ENCODE results near the gene CCT5. TPM values are rescaled to one million over a fixed set of nuclear protein-coding genes. Genes with fewer than 3 reads are reported as not detected.
"Not testable (repeated sequence)": the region's sequence is repeated elsewhere in the genome, so short reads cannot be mapped to it uniquely, and the experiment has no call there.

The CCT5 gene
- total RNA-seq, 2 experiments from 2014 or later: 224 to 241 TPM

DNA sequence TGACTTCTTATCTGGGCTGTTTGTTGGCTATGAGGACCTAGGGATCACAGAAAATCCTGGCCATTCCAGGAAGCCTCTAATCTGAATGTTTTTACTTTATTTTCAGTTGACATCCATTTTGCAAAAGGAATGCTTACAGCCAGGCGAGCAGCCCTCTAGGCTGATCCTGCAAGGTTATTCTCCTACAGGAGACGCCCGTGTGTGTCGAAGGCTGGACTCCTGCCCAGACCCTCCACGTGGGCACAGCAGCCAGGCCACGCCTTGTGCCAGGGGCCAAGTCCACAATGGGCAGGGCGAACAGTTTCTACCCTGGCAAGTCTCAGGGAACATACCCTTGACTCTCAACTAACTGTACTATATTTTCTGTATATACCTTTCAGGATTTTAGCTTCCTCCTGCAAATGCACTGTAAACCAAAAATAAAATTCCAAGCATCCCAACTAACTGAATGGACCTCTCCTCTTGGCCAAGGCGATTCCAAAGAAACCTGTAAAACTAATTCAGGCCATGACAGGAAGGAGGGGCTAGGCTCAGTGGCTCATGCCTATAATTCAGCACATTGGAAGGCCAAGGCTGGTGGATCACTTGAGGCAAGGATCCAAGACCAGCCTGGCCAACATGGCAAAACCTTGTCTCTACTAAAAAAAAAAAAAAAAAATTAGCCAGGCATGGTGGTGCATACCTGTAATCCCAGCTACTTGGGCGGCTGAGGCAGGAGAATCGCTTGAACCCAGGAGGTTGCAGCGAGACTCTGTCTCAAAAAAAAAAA is 51.9 kb downstream of the CCT5 start:
- Mint-ChIP-seq H3K27ac (no peak overlapping the region), H3K9me3 (no peaks in the 10 kb centered on the region), H3K36me3 (ENCODE audit: low read depth) (no peaks in the 10 kb centered on the region), H3K27me3 (peaks cover 26% of the 10 kb centered on the region), H3K4me3 (no peak overlapping the region), H3K4me1 (no peaks in the 10 kb centered on the region)
- no peak for DNase-seq
- POLR2A ChIA-PET: no interaction called here
- CTCF ChIA-PET: interaction anchor here (0.6 to 0.9 kb wide), 2 partner anchors 24 to 120 kb away, joined by 3 to 4 read pairs; no protein-coding TSS in a partner anchor

DNA sequence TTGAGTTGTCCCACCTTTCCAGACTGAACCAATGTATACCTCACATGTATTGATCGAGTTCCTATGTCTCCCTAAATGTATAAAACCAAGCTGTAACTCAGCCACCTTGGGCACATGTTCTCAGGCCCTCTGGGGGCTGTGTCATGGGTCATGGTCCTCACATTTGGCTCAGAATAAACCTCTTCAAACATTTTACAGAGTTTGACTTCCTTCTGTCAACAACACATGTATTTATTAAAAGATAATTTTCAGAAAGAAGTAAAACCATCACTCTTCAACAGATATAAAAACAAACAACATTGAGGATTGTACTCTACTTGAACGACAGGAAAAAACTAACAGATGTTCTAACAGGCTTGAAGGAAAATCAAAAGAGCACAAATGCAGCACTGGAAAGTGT is 53.1 kb downstream of the CCT5 start:
- no peak overlapping the region for H3K4me3 Mint-ChIP-seq

DNA sequence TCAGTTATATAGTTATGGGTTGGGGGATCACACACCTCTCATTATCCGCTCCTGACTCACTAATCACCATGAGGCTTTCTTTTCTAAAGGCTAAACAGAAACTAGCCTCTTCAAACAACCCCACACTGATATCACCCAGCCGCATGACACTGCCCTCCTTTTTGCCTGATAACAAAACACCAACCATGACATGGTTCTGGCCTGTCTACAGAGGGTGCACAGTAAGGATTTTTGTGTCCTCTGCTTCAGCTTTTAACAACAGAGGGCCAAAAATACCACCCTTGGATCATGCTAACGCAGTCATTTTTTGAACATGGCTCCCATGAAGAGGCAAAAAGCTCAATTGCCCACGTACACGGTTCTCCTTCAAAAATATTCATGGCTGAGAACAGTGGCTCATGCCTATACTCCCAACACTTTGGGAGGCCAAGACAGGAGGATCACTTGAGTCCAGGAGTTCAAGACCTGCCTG is 53.7 kb downstream of the CCT5 start:
- Mint-ChIP-seq H3K9me3 (no peaks in the 10 kb centered on the region), H3K36me3 (ENCODE audit: low read depth) (no peaks in the 10 kb centered on the region), H3K4me1 (peaks cover 6% of the 10 kb centered on the region), H3K27me3 (peaks cover 35% of the 10 kb centered on the region), H3K4me3 (no peak overlapping the region), H3K27ac (no peak overlapping the region)
- no peak for DNase-seq
- POLR2A ChIA-PET: no interaction called here
- CTCF ChIA-PET: interaction anchor here (0.9 to 1.6 kb wide), 3 partner anchors 20 to 53 kb away, joined by 3 to 5 read pairs (median 5); no protein-coding TSS in a partner anchor

More for the DNA sequence above, 53.1 kb downstream of the CCT5 start:
- no peak for DNase-seq
- Mint-ChIP-seq H3K27me3 (peaks cover 33% of the 10 kb centered on the region), H3K36me3 (ENCODE audit: low read depth) (no peaks in the 10 kb centered on the region), H3K9me3 (no peaks in the 10 kb centered on the region), H3K4me1 (peaks cover 6% of the 10 kb centered on the region), H3K27ac (no peak overlapping the region)
- ChIA-PET POLR2A (no interaction called here), CTCF (interaction anchor here (0.9 to 1.6 kb wide), 3 partner anchors 19 to 53 kb away, joined by 4 to 5 read pairs (median 5); no protein-coding TSS in a partner anchor)

DNA sequence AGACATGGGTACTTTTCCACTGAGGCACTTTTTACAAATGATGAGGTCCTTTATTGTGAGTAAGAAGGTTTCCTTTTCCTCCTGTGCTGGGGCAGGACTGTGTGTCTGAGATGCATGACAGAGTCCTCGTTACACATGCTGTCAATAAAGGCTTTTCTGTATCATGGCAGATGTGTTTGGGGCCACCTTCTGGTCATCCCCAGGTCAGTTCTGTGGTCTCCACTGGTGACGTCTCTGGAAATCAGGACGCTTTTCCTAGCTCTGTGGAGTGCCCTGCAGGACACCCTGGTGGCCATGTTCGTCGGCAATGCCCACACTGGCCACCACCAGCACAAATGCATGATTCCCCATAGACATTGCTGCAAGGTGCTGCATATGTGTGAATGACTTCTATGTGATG is 54.9 kb downstream of the CCT5 start:
- Mint-ChIP-seq H3K27me3 (peaks cover 38% of the 10 kb centered on the region), H3K27ac (no peak overlapping the region), H3K9me3 (no peaks in the 10 kb centered on the region), H3K4me3 (no peak overlapping the region), H3K36me3 (ENCODE audit: low read depth) (no peaks in the 10 kb centered on the region), H3K4me1 (peaks cover 6% of the 10 kb centered on the region)
- ChIA-PET POLR2A (no interaction called here), CTCF (interaction anchor here (1.3 to 1.5 kb wide), 2 partner anchors 9 to 63 kb away, joined by 3 read pairs; no protein-coding TSS in a partner anchor)
- DNase-seq: no peak

DNA sequence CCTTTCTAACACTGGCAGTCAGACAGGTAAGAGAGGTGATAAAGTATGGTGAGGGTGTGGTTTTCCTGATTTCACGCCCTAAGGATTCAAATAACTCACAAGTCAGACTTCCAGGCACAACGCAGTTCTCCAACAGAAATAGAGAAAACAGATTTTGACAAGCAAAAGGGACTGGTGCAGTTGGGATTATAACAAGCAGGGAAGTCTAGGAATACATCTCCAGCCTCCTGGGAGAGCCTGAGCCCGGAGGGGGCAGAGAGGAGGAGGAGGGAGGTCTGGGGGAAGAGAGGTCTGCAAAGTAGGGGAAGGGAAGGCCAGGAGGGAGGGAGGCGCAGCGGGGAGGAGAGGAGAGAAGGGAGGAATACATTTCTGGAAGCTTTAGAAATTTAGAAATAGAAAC is 56.0 kb downstream of the CCT5 start:
- H3K36me3 Mint-ChIP-seq (ENCODE audit: low read depth): no peaks in the 10 kb centered on the region
- DNase-seq: no peak
- peaks cover 6% of the 10 kb centered on the region for H3K4me1 Mint-ChIP-seq
- H3K9me3 Mint-ChIP-seq: no peaks in the 10 kb centered on the region
- H3K27me3 Mint-ChIP-seq: peaks cover 41% of the 10 kb centered on the region
- CTCF ChIA-PET: no interaction called here
- no peak overlapping the region for H3K27ac Mint-ChIP-seq
- POLR2A ChIA-PET: no interaction called here
- H3K4me3 Mint-ChIP-seq: no peak overlapping the region

DNA sequence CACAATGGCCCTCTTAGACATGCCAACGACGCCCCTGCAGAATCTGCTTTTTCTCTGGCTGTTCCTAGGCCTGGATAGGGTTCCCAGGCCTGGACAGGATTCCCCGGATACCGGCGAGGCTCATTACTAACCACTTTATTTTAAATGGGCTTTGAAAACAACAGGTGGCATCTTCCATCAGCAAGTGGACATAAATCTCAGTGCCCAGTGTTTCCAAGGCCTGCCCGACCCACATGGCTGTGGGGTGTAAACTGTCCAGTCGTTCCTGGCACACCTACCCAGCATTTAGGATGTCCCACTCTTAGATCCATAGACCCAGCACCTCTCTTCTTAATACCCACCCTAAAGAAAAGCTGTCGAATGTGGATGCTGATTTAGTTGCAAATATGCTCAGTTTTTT is 56.7 kb downstream of the CCT5 start:
- no peak for DNase-seq
- Mint-ChIP-seq H3K36me3 (ENCODE audit: low read depth) (no peaks in the 10 kb centered on the region), H3K27me3 (peaks cover 41% of the 10 kb centered on the region), H3K4me3 (no peak overlapping the region), H3K4me1 (peaks cover 6% of the 10 kb centered on the region), H3K27ac (no peak overlapping the region), H3K9me3 (no peaks in the 10 kb centered on the region)
- ChIA-PET POLR2A (no interaction called here), CTCF (no interaction called here)

DNA sequence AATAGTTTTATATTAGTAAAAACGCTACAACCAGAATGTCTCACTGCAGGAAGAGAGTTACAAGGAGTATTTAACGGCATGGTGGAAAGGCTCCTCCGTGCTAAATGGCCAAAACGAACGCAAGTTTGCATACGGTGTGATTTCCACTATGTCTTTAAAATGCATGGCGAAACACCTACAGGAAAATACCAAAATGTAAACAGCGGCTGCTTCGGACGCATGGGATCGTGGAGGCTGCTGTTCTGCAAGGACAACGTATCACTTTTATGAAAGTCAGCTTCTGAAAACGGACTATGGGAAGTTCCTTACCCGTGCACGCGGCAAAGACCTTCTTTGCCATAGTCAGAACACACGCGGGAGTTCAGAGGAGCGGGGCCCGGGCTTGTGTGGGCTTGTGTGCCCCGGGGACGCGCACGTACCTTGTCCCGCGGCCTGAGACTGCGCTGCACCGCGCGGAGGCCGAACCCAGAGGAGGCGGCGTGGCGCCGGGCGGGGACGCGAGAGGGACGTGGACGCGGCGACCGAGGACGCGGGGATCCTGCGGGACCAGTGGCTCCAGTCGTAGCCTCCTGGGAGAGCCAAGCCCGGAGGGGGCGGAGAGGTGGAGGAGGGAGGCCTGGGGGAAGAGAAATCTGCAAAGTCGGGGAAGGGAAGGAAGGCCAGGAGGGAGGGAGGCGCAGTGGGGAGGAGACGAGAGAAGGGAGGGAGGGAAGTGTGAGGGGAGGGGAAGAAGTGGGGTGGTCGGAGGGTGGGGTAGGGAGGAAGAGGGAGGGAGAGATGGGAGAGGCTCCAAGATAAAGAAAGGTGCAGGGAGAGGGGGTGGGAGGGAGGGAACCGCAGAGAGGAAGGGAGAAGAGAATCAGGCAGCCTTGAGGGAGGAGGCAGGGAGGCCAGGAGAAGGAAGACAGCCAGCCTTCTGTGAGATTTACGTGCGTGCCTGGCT is 57.4 kb downstream of the CCT5 start, which contains the start of gene CMBL:
Gene CMBL (minus strand): TSS at position 697 of the 943 bp plus-strand sequence. CDS start 17,140 bp downstream, outside the sequence.
- Mint-ChIP-seq H3K4me1 (peaks cover 6% of the 10 kb centered on the region), H3K27ac (no peak within 1 kb of the TSS), H3K27me3 (peaks cover 41% of the 10 kb centered on the region), H3K36me3 (ENCODE audit: low read depth) (no peaks in the 10 kb centered on the region), H3K4me3 (peak within 1 kb of the TSS; percentile 68), H3K9me3 (no peaks in the 10 kb centered on the region)
- CTCF ChIA-PET: interaction anchor here (1.1 kb wide), 1 partner anchor 50 kb away, joined by 3 read pairs; no protein-coding TSS in a partner anchor
- no peak for DNase-seq
- POLR2A ChIA-PET: no interaction called here

DNA sequence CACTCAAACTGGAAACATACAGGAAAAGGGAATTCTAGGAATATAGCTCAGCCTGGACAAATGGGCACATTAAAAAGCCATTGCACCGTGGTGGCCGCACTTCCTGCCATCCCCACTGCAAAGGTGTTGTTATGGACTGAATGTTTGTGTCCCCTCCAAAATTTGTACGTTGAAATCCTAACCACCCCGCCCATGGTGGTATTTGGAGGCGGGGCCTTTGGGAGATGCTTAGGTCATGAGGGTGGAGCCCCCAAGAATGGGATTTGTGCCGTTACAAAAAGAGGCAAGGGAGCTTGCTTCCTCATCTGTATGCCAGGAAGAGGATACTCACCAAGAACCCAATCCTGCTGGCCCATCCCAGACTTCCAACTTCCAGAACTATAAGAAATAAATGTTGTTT is 58.8 kb downstream of the CCT5 start:
- H3K27ac Mint-ChIP-seq: no peak overlapping the region
- peak overlapping the region; percentile 43 for H3K4me3 Mint-ChIP-seq
- peaks cover 6% of the 10 kb centered on the region for H3K4me1 Mint-ChIP-seq
- DNase-seq: no peak
- no peaks in the 10 kb centered on the region for H3K36me3 Mint-ChIP-seq (ENCODE audit: low read depth)
- ChIA-PET POLR2A (no interaction called here), CTCF (interaction anchor here (1.1 kb wide), 1 partner anchor 49 kb away, joined by 3 read pairs; no protein-coding TSS in a partner anchor)
- H3K27me3 Mint-ChIP-seq: peaks cover 35% of the 10 kb centered on the region
- no peaks in the 10 kb centered on the region for H3K9me3 Mint-ChIP-seq

DNA sequence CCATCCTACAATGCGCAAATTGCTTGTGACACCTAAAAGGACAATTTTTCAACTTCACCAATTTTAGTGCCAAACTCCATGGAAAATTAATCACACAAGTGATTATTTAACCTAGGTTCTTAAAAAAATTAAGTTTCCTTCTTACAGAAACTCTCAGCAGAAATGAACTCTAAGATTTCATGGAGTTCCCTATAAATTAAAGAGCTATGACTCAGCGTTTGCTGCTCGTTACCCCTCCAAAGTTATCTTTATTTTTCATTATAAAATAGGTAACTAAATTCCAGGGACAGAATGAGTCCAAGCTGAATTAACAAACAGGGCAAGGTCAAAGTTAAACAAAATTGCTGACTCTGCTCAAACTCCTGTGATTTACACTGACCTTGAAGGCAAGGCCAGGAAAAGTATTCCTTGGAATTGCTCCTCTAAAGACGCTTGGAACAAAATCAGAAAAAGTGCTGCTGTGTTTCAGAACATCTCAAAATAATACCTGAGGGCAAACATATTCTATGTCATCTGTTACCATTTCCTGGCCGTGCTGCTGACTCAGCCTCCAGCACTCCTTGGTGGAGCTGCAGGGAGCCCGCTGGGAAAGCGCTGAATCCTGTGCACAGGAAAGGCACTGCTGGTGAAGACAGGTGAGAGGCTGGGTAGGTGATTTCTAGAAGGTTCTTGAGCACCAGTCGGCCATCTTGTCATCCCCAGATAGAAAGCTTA is 60.1 kb downstream of the CCT5 start:
- H3K27ac Mint-ChIP-seq: no peak overlapping the region
- no peaks in the 10 kb centered on the region for H3K36me3 Mint-ChIP-seq (ENCODE audit: low read depth)
- CTCF ChIA-PET: no interaction called here

DNA sequence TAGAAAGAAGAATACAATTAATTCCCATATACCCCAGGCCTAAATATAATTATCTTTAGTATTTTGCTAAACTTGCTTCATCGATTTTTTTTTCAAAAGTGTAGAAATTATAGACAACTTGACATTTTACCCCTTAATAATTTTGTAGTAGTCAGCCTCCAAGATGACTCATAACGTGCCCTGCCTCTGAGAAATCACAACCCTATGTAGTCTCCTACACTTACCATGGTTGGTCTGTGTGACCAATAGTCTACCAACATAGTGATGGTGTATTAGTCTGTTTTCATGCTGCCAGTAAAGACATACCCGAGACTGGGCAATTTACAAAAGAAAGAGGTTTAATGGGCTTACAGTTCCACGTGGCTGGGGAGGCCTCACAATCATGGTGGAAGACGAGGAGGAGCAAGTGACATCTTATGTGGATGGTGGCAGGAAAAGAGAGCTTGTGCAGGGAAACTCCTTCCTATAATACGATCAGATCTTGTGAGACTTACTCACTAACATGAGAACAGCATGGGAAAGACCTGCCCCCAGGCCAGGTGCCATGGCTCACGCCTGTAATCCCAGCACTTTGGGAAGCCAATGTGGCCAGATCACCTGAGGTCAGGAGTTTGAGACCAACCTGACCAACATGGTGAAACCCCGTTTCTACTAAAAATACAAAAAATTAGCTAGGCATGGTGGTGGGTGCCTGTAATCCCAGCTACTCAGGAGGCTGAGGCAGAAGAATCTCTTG is 60.9 kb downstream of the CCT5 start:
- H3K36me3 Mint-ChIP-seq (ENCODE audit: low read depth); H3K4me1 Mint-ChIP-seq; H3K9me3 Mint-ChIP-seq; H3K27ac Mint-ChIP-seq; CTCF ChIA-PET; H3K4me3 Mint-ChIP-seq; POLR2A ChIA-PET; DNase-seq: not testable (repeated sequence)
- peaks cover 25% of the 10 kb centered on the region for H3K27me3 Mint-ChIP-seq

More for the DNA sequence above, 60.1 kb downstream of the CCT5 start:
- POLR2A ChIA-PET: no interaction called here
- Mint-ChIP-seq H3K27me3 (peaks cover 28% of the 10 kb centered on the region), H3K4me1 (peaks cover 6% of the 10 kb centered on the region), H3K4me3 (no peak overlapping the region), H3K9me3 (no peaks in the 10 kb centered on the region)
- no peak for DNase-seq

DNA sequence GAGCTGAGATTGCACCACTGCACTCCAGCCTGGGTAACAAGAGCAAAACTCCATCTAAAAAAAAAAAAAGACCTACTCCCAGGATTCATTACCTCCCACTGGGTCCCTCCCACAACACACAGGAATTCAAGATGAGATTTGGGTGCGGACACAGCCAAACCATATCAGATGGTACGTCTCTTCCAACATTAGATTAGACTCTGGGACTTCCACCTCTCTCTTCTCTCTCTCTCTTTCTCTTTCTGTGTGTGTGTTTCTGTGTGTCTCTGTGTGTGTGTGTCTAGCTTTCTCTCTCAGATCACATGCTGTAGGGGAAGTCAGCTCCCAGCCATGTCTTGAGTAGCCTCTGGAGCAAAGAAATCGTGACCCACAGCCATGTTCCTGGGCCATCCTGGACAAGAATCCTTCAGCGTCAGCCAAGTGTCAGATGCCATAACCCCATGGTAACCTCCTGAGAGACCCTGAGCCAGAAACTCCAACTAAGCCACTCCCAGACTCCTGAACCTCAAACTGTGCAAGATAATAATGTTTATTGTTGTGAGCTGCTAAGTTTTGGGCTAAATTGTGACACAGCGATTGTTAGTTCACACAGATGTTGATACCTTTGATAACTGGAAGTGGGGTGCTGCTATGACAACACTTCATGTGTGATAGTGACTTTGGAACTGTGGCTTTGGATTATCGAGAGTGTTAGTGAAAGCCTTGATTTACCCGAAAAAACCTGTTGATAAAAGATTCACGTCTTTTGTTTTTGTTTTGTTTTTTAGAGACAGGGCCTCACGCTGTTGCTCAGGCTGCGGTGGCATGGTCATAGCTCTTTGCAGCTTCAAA is 61.7 kb downstream of the CCT5 start:
- Mint-ChIP-seq H3K27ac (no peak overlapping the region), H3K27me3 (peaks cover 17% of the 10 kb centered on the region), H3K4me3 (no peak overlapping the region), H3K36me3 (ENCODE audit: low read depth) (no peaks in the 10 kb centered on the region), H3K4me1 (peaks cover 6% of the 10 kb centered on the region), H3K9me3 (no peaks in the 10 kb centered on the region)
- ChIA-PET POLR2A (no interaction called here), CTCF (no interaction called here)
- DNase-seq: no peak
